Fibroblast of lung (primary cell): ENCODE measurements around the gene SLC35G1.

Experiments
- EZH2 ChIP-seq: IDR thresholded peaks from 2 replicates; pipeline ENCODE4 v1.5.1; 2012; ENCODE audit warnings: low read length, control low read depth, mild to moderate bottlenecking; ENCODE audit errors: missing control alignments
- TF ChIP-seq, protein P1 (sequence below), 2 donors: IDR thresholded peaks in 1 of 2; conservative IDR thresholded peaks in 1 of 2; 1 replicate in 1 of 2; 2 replicates in 1 of 2; pipeline ENCODE4 v1.5.1; 2011 to 2012; ENCODE audit warnings: low read length in 2 of 2, control low read depth in 1 of 2, inconsistent platforms in 1 of 2, low read depth in 1 of 2, mild to moderate bottlenecking in 1 of 2

DNA sequence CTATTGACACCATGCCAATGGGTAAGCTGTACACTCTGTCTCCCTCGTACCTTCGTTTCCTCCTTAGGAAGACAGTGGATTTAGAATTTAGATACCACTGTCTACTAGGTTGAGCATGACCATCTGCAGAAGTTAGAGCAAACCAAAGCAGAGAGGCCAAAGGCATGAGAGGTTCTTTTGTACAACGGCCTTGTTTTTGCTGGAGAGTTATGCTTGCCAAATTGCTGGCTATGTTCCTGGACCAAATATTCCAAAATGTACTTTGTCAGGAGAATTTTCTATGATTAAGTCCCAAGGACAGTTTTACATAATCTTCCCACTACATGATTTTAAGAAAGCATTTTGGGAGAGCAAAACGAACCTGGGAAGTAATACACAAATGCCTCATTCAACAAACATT, 52.0 kb downstream of the SLC35G1 start:
- TF ChIP-seq, protein P1, sequence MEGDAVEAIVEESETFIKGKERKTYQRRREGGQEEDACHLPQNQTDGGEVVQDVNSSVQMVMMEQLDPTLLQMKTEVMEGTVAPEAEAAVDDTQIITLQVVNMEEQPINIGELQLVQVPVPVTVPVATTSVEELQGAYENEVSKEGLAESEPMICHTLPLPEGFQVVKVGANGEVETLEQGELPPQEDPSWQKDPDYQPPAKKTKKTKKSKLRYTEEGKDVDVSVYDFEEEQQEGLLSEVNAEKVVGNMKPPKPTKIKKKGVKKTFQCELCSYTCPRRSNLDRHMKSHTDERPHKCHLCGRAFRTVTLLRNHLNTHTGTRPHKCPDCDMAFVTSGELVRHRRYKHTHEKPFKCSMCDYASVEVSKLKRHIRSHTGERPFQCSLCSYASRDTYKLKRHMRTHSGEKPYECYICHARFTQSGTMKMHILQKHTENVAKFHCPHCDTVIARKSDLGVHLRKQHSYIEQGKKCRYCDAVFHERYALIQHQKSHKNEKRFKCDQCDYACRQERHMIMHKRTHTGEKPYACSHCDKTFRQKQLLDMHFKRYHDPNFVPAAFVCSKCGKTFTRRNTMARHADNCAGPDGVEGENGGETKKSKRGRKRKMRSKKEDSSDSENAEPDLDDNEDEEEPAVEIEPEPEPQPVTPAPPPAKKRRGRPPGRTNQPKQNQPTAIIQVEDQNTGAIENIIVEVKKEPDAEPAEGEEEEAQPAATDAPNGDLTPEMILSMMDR (conservative IDR thresholded peaks at IDR 0.05 in 1 of 2, IDR thresholded peaks at IDR 0.05 in 1 of 2; ENCODE audit: low read depth in 1 of 2, low read length in 2 of 2) = no peak
- no peak for TF ChIP-seq EZH2
